ENCODE results near the gene CD52. TPM values are rescaled to one million over a fixed set of nuclear protein-coding genes. Genes with fewer than 3 reads are reported as not detected.

Gene CD52
- total and polyA plus RNA-seq, 2 of the 13 experiments (the other 11 are each of a cell fraction or from before 2014, with no cell fraction given), result 0.32 TPM; not detected in 1

GRCh38 chr1:26295194-26296138, 22.3 kb upstream of the CD52 start:
- Histone ChIP-seq H3K36me3 (replicated peaks in 1 of 2; ENCODE audit: control insufficient read depth in 1 of 2, insufficient read depth in 2 of 2, low read length in 2 of 2) (peaks cover 0 to 1% of the 10 kb centered on the region in 2 experiments; a peak in 1 of 5 replicates), H2AFZ (ENCODE audit: low read length) (no peak overlapping the region), H3K4me1 (ENCODE audit: insufficient read depth, low read length) (no peaks in the 10 kb centered on the region), H3K27ac (ENCODE audit: extremely low read length, insufficient read depth, low read length) (no peak overlapping the region), H3K27me3 (ENCODE audit: control insufficient read depth in 1 of 2, insufficient read depth in 2 of 2, low read length in 2 of 2) (no peaks in the 10 kb centered on the region), H3K4me2 (ENCODE audit: low read depth, low read length) (no peak overlapping the region), H3K9ac (ENCODE audit: insufficient read depth, low read depth, low read length) (no peak overlapping the region), H3K9me3 (ENCODE audit: low read length) (no peaks in the 10 kb centered on the region), H3K4me3 (replicated peaks in 1 of 3; ENCODE audit: insufficient read depth in 1 of 3, low read depth in 2 of 3, low read length in 3 of 3) (no peak overlapping the region), H4K20me1 (ENCODE audit: insufficient read depth, low read length) (no peaks in the 10 kb centered on the region), H3K79me2 (ENCODE audit: insufficient read depth, low read length) (no peaks in the 10 kb centered on the region)
- intact Hi-C loops (cut with micrococcal nuclease; ENCODE audit: unreplicated experiment) (no loop called here), in situ Hi-C loops (cut with HindIII; ENCODE audit: extremely low pct_ligation_motif_present, low pct_unique_long_range_greater_than_20kb) (no loop called here)
- POLR2A ChIA-PET, result no interaction called here
- TF ChIP-seq HNRNPL (IDR thresholded peaks at IDR 0.05; ENCODE audit: low read depth, low read length) (no peak), ZNF7 (CRISPR knock-in tag; IDR thresholded peaks at IDR 0.05) (no peak), SRSF4 (IDR thresholded peaks at IDR 0.05; ENCODE audit: low read depth, low read length, poor library complexity, severe bottlenecking) (no peak), GATA4 (IDR thresholded peaks at IDR 0.05; ENCODE audit: borderline replicate concordance, low read depth) (no peak), KDM3A (CRISPR knock-in tag; IDR thresholded peaks at IDR 0.05; ENCODE audit: low read depth) (no peak), TEAD2 (CRISPR knock-in tag; IDR thresholded peaks at IDR 0.05) (no peak), ZNF615 (CRISPR knock-in tag; IDR thresholded peaks at IDR 0.05; ENCODE audit: borderline replicate concordance) (no peak), ZNF414 (CRISPR knock-in tag; IDR thresholded peaks at IDR 0.05) (no peak), SIN3A (IDR thresholded peaks at IDR 0.05; ENCODE audit: borderline replicate concordance, low read depth, low read length) (no peak)
- TF ChIP-seq, protein P1, sequence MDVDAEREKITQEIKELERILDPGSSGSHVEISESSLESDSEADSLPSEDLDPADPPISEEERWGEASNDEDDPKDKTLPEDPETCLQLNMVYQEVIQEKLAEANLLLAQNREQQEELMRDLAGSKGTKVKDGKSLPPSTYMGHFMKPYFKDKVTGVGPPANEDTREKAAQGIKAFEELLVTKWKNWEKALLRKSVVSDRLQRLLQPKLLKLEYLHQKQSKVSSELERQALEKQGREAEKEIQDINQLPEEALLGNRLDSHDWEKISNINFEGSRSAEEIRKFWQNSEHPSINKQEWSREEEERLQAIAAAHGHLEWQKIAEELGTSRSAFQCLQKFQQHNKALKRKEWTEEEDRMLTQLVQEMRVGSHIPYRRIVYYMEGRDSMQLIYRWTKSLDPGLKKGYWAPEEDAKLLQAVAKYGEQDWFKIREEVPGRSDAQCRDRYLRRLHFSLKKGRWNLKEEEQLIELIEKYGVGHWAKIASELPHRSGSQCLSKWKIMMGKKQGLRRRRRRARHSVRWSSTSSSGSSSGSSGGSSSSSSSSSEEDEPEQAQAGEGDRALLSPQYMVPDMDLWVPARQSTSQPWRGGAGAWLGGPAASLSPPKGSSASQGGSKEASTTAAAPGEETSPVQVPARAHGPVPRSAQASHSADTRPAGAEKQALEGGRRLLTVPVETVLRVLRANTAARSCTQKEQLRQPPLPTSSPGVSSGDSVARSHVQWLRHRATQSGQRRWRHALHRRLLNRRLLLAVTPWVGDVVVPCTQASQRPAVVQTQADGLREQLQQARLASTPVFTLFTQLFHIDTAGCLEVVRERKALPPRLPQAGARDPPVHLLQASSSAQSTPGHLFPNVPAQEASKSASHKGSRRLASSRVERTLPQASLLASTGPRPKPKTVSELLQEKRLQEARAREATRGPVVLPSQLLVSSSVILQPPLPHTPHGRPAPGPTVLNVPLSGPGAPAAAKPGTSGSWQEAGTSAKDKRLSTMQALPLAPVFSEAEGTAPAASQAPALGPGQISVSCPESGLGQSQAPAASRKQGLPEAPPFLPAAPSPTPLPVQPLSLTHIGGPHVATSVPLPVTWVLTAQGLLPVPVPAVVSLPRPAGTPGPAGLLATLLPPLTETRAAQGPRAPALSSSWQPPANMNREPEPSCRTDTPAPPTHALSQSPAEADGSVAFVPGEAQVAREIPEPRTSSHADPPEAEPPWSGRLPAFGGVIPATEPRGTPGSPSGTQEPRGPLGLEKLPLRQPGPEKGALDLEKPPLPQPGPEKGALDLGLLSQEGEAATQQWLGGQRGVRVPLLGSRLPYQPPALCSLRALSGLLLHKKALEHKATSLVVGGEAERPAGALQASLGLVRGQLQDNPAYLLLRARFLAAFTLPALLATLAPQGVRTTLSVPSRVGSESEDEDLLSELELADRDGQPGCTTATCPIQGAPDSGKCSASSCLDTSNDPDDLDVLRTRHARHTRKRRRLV (CRISPR knock-in tag; IDR thresholded peaks at IDR 0.05), result no peak
- no TSS peak for BruUV-seq (replicated peaks)
- CTCF ChIA-PET (ENCODE audit: low intra/inter-chr PET ratio, low total read pairs), result no interaction called here
- WGBS (ENCODE audit: low lambda C conversion rate), result 95% methylated on average over 22 of the region's 22 CpGs
- DNase-seq (ENCODE audit: low spot score) (no peak), ATAC-seq (no peak), FAIRE-seq (no peak)

All from HepG2 (cell line).